B cell (primary cell): ENCODE measurements around the gene GPRC6A. TPM values are rescaled to one million over a fixed set of nuclear protein-coding genes. Genes with fewer than 3 reads are reported as not detected.

Experiments
- ATAC-seq: fragments of 200-7000 bp; cut with Tn5 transposase; one replicate; pipeline ENCODE4 v1.10.0; 2021; ENCODE audit warnings: low read depth, mild to moderate bottlenecking, moderate number of reproducible peaks, moderate library complexity
- CTCF ChIA-PET: fragments of 350-600 bp; sonication (Branson Sonifier 250); formaldehyde crosslinking; loops from one replicate; lab custom pipeline; 2021; ENCODE audit warnings: antibody characterized with exemption, inconsistent platforms; lab: Charles Lee
- POLR2A ChIA-PET: fragments of 350-600 bp; sonication (Branson Sonifier 250); formaldehyde crosslinking; loops from one replicate; lab custom pipeline; 2021; ENCODE audit warnings: antibody characterized with exemption; lab: Charles Lee
- DNase-seq: peaks from one replicate; pipeline ENCODE4 v3.0.0; 2013
- H2AFZ ChIP-seq: 2 replicates; pipeline ENCODE4 v1.6.1; 2012; ENCODE audit warnings: mild to moderate bottlenecking, low read depth, low read length; ENCODE audit not compliant: insufficient read depth, poor library complexity, severe bottlenecking
- H3K27ac ChIP-seq, 2 donors: 1 replicate in 1 of 2; 2 replicates in 1 of 2; pipeline ENCODE4 v1.5.1; 2012 to 2013; ENCODE audit warnings: low read length in 2 of 2, mild to moderate bottlenecking in 2 of 2, moderate library complexity in 1 of 2
- H3K27me3 ChIP-seq, 4 experiments: fragments of 200-600 bp in 1 of 4; sonication (generic) in 1 of 4; replicated peaks in 1 of 4; 1 replicate in 2 of 4; 2 replicates in 2 of 4; pipeline versions ENCODE4 v1.6.1 to v1.7.0; 2013 to 2016; ENCODE audit warnings: low read length in 3 of 4, mild to moderate bottlenecking in 2 of 4, mixed read lengths in 1 of 4, moderate library complexity in 1 of 4; ENCODE audit not compliant: insufficient read depth in 4 of 4, control insufficient read depth in 3 of 4; ENCODE audit errors: control extremely low read depth in 1 of 4
- H3K36me3 ChIP-seq, 2 experiments: replicated peaks in 1 of 2; 1 replicate in 1 of 2; 2 replicates in 1 of 2; pipeline versions ENCODE4 v1.6.1 to v1.7.1; 2013; ENCODE audit warnings: low read length in 1 of 2; ENCODE audit not compliant: insufficient read depth in 2 of 2, control insufficient read depth in 1 of 2; ENCODE audit errors: control extremely low read depth in 1 of 2, extremely low read depth in 1 of 2
- H3K4me1 ChIP-seq, 2 donors: fragments of 200-600 bp in 1 of 2; sonication (generic) in 1 of 2; 1 replicate in 1 of 2; 2 replicates in 1 of 2; pipeline versions ENCODE4 v1.5.1 to v1.6.1; 2013 to 2017; ENCODE audit warnings: low read length in 2 of 2; ENCODE audit not compliant: control insufficient read depth in 2 of 2, insufficient read depth in 2 of 2
- H3K4me2 ChIP-seq: replicated peaks from 2 replicates; pipeline ENCODE3; 2012; ENCODE audit warnings: mild to moderate bottlenecking, low read depth, low read length; ENCODE audit not compliant: poor library complexity, severe bottlenecking
- H3K4me3 ChIP-seq, 5 experiments: fragments of 200-600 bp in 1 of 5; sonication (generic) in 1 of 5; 1 replicate in 3 of 5; 2 replicates in 2 of 5; pipeline versions ENCODE4 v1.5.1 to v1.7.0; 2011 to 2016; ENCODE audit warnings: low read length in 4 of 5, mild to moderate bottlenecking in 4 of 5, low read depth in 2 of 5, control low read depth in 1 of 5, moderate library complexity in 1 of 5; ENCODE audit not compliant: insufficient read depth in 1 of 5; ENCODE audit errors: control extremely low read depth in 1 of 5, extremely low read depth in 1 of 5
- H3K79me2 ChIP-seq: fragments of 200-600 bp; sonication (generic); one replicate; pipeline ENCODE4 v1.6.0; 2016; ENCODE audit warnings: low read length; ENCODE audit not compliant: control insufficient read depth, insufficient read depth
- H3K9ac ChIP-seq: fragments of 200-600 bp; sonication (generic); 2 replicates; pipeline ENCODE4 v1.6.1; 2017; ENCODE audit warnings: mild to moderate bottlenecking, low read length, moderate library complexity
- H3K9me3 ChIP-seq, 3 donors: one replicate each; pipeline versions ENCODE4 v1.6.1 to v1.7.1; 2013; ENCODE audit warnings: low read length in 2 of 3; ENCODE audit not compliant: control insufficient read depth in 2 of 3, insufficient read depth in 1 of 3; ENCODE audit errors: control extremely low read depth in 1 of 3
- H4K20me1 ChIP-seq: 2 replicates; pipeline ENCODE4 v1.6.0; 2012; ENCODE audit warnings: mild to moderate bottlenecking, low read length; ENCODE audit not compliant: insufficient read depth, control insufficient read depth, poor library complexity, severe bottlenecking
- H3K27ac Mint-ChIP-seq: one replicate; pipeline ENCODE4 v1.8.0; 2021; ENCODE audit warnings: mixed read lengths
- H3K27me3 Mint-ChIP-seq: one replicate; pipeline ENCODE4 v1.8.0; 2021; ENCODE audit warnings: mixed read lengths
- H3K4me1 Mint-ChIP-seq: one replicate; pipeline ENCODE4 v1.8.0; 2021; ENCODE audit warnings: mixed read lengths
- H3K4me3 Mint-ChIP-seq: one replicate; pipeline ENCODE4 v1.8.0; 2021; ENCODE audit warnings: mixed read lengths
- H3K9me3 Mint-ChIP-seq: one replicate; pipeline ENCODE4 v1.8.0; 2022; ENCODE audit warnings: mixed read lengths; ENCODE audit not compliant: insufficient read depth
- CTCF ChIP-seq: fragments of 200-600 bp; IDR thresholded peaks from one replicate; pipeline ENCODE4 v1.8.0; 2022; ENCODE audit warnings: antibody characterized with exemption, mild to moderate bottlenecking
- EZH2 ChIP-seq: IDR thresholded peaks from 2 replicates; pipeline ENCODE4 v1.6.1; 2012; ENCODE audit warnings: borderline replicate concordance, low read depth, mild to moderate bottlenecking, moderate library complexity, low read length; ENCODE audit not compliant: insufficient read depth, poor library complexity, severe bottlenecking
- WGBS: methylation state at CpG from one replicate; pipeline ENCODE4 v1.1.5; 2013; ENCODE audit warnings: missing lambda C conversion rate; ENCODE audit not compliant: insufficient coverage; 5-methylcytosine and 5-hydroxymethylcytosine counted together
- intact Hi-C: fragments of 100-400 bp; cut with micrococcal nuclease; formaldehyde crosslinking; loops from one replicate; pipeline ENCODE4 v1.10.0; 2022
- polyA plus RNA-seq: library from polyadenylated mRNA; depleted of rRNA; stranded (reverse); fragments of >200 nt; gene quantifications from 2 replicates; pipeline ENCODE4 v1.2.3, GENCODE V29; 2012
- total RNA-seq, 2 donors: library from RNA; stranded (reverse); fragments of 120-200 nt in 1 of 2; gene quantifications; 1 replicate in 1 of 2; 2 replicates in 1 of 2; pipeline versions ENCODE4 v1.2.3 to v1.2.4, GENCODE V29; 2013 to 2022

The GPRC6A gene
- total and polyA plus RNA-seq, 2 donors (not counting 1 experiment from before 2014, with no cell fraction given), result not detected

GRCh38 chr6:116877743-116878142 lies 48.9 kb upstream of the GPRC6A start:
- Histone ChIP-seq H3K36me3 (no peaks in the 10 kb centered on the region), H3K79me2 (no peaks in the 10 kb centered on the region), H3K4me2 (no peak overlapping the region), H3K9me3 (peaks cover 0 to under 1% (median 0%) of the 10 kb centered on the region in 3 donors), H3K4me3 (no peak overlapping the region), H2AFZ (peak overlapping the region; percentile 40), H3K4me1 (peaks cover 5 to 16% of the 10 kb centered on the region in 2 donors), H4K20me1 (no peaks in the 10 kb centered on the region), H3K27me3 (peaks cover 0 to 18% (median 7%) of the 10 kb centered on the region in 4 experiments), H3K27ac (no peak overlapping the region), H3K9ac (no peak overlapping the region)
- ChIA-PET CTCF (no interaction called here), POLR2A (no interaction called here)
- TF ChIP-seq EZH2, result no peak
- TF ChIP-seq CTCF, result no peak
- ATAC-seq, result no peak
- Mint-ChIP-seq H3K4me3 (no peak overlapping the region), H3K4me1 (peaks cover 14% of the 10 kb centered on the region), H3K9me3 (no peaks in the 10 kb centered on the region), H3K27ac (no peak overlapping the region), H3K27me3 (peaks cover 34% of the 10 kb centered on the region)
- no peak for DNase-seq
- intact Hi-C loops, result no loop called here
- 10% methylated on average over 6 of the region's 10 CpGs for WGBS

- peaks cover 0 to 18% (median 7%) of the 10 kb centered on the region in 4 experiments for H3K27me3 ChIP-seq
- Mint-ChIP-seq H3K4me1 (peaks cover 14% of the 10 kb centered on the region), H3K27ac (no peak within 1 kb of the TSS), H3K27me3 (peaks cover 38% of the 10 kb centered on the region), H3K4me3 (peak within 1 kb of the TSS; percentile 66), H3K9me3 (peaks cover 3% of the 10 kb centered on the region)
- 7% methylated on average over 67 of the region's 73 CpGs for WGBS
- no peaks in the 10 kb centered on the region for H4K20me1 ChIP-seq
- ChIA-PET CTCF (no interaction called here), POLR2A (no interaction called here)
- H3K27ac ChIP-seq, result no peak within 1 kb of the TSS
- ATAC-seq (no peak), DNase-seq (peak; percentile 4)
- peaks cover 0 to 3% (median 0%) of the 10 kb centered on the region in 3 donors for H3K9me3 ChIP-seq
- intact Hi-C loops, result no loop called here
- H3K9ac ChIP-seq, result no peak within 1 kb of the TSS
- H3K4me2 ChIP-seq, result peak within 1 kb of the TSS; percentile 33
- peaks cover 5 to 16% of the 10 kb centered on the region in 2 donors for H3K4me1 ChIP-seq
- H3K4me3 ChIP-seq, result no peak within 1 kb of the TSS
- TF ChIP-seq EZH2 (no peak), CTCF (no peak)
- H3K36me3 ChIP-seq, result no peaks in the 10 kb centered on the region
- H3K79me2 ChIP-seq, result no peaks in the 10 kb centered on the region
- peak within 1 kb of the TSS; percentile 42 for H2AFZ ChIP-seq
Measured at GRCh38 chr6:116876635-116877611, 48.0 kb upstream of the GPRC6A start, which contains the start of gene RFX6. TSS of gene RFX6 (plus strand) at chr6:116877242. CDS start at chr6:116877276, 34 bp downstream.
